ENCODE measurements around the gene CADPS2. TPM values are rescaled to one million over a fixed set of nuclear protein-coding genes. Genes with fewer than 3 reads are reported as not detected.

Gene CADPS2
- total RNA-seq, 3 donors from 2014 or later (not counting 1 experiment from before 2014, with no cell fraction given), result not detected

GRCh38 chr7:122507591-122507990 is 378.7 kb downstream of the CADPS2 start:
- TF ChIP-seq CTCF (IDR thresholded peaks at IDR 0.05), result no peak
- ATAC-seq, result no peak
- no peak for DNase-seq
- Histone ChIP-seq H3K9me3 (ENCODE audit: control insufficient read depth, insufficient read depth, low read length) (no peaks in the 10 kb centered on the region), H3K36me3 (ENCODE audit: control insufficient read depth, insufficient read depth, low read length) (no peaks in the 10 kb centered on the region), H3K4me1 (ENCODE audit: control insufficient read depth, insufficient read depth, low read length) (no peaks in the 10 kb centered on the region), H3K27ac (ENCODE audit: low read length) (no peak overlapping the region), H3K27me3 (ENCODE audit: control insufficient read depth, insufficient read depth, low read length) (no peaks in the 10 kb centered on the region), H3K4me3 (ENCODE audit: low read length) (no peak overlapping the region)
- H3K4me1 Mint-ChIP-seq, result no peaks in the 10 kb centered on the region
- H3K27me3 Mint-ChIP-seq (ENCODE audit: low read depth in 2 of 2), result no peaks in the 10 kb centered on the region
- no peak overlapping the region for H3K4me3 Mint-ChIP-seq
- H3K27ac Mint-ChIP-seq, result no peak overlapping the region
- WGBS (ENCODE audit: insufficient coverage), result 53% methylated on average over 2 of the region's 2 CpGs
- no peaks in the 10 kb centered on the region for H3K36me3 Mint-ChIP-seq
- intact Hi-C loops (cut with micrococcal nuclease), result no loop called here
- H3K9me3 Mint-ChIP-seq, result peaks cover 2 to 5% of the 10 kb centered on the region in 2 donors

DNA sequence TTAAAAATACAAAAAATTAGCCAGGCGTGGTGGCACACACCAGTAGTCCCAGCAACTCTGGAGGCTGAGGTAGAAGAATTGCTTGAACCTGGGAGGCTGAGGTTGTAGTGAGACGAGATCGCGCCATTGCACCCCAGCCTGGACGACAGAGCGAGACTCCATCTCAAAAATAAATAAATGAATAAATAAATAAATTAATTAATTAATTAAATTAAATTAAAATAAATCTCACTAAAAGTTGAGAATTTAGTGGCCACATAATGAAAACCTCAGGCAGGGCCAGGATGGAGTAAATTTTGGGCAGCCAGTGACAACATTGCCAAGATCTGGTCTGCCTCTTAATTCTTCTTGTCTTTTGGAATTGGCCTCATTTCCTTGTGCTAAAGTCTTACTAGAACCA is 394.3 kb downstream of the CADPS2 start:
- intact Hi-C loops (cut with micrococcal nuclease), result no loop called here

GRCh38 chr7:122488241-122488640 is 398.0 kb downstream of the CADPS2 start:
- Mint-ChIP-seq H3K27me3 (ENCODE audit: low read depth in 2 of 2) (no peaks in the 10 kb centered on the region), H3K9me3 (peaks cover 7 to 13% of the 10 kb centered on the region in 2 donors), H3K4me1 (no peaks in the 10 kb centered on the region), H3K4me3 (no peak overlapping the region), H3K36me3 (no peaks in the 10 kb centered on the region), H3K27ac (no peak overlapping the region)
- DNase-seq (no peak), ATAC-seq (no peak)
- intact Hi-C loops (cut with micrococcal nuclease), result no loop called here
- Histone ChIP-seq H3K4me3 (ENCODE audit: low read length) (no peak overlapping the region), H3K4me1 (ENCODE audit: control insufficient read depth, insufficient read depth, low read length) (no peaks in the 10 kb centered on the region), H3K27me3 (ENCODE audit: control insufficient read depth, insufficient read depth, low read length) (no peaks in the 10 kb centered on the region), H3K27ac (ENCODE audit: low read length) (no peak overlapping the region), H3K9me3 (ENCODE audit: control insufficient read depth, insufficient read depth, low read length) (no peaks in the 10 kb centered on the region), H3K36me3 (ENCODE audit: control insufficient read depth, insufficient read depth, low read length) (no peaks in the 10 kb centered on the region)
- WGBS (ENCODE audit: insufficient coverage), result 77% methylated on average over 3 of the region's 3 CpGs
- no peak for TF ChIP-seq CTCF (IDR thresholded peaks at IDR 0.05)

More for the DNA sequence above, 394.3 kb downstream of the CADPS2 start:
- Mint-ChIP-seq H3K4me1 (no peaks in the 10 kb centered on the region), H3K27ac (no peak overlapping the region), H3K36me3 (no peaks in the 10 kb centered on the region), H3K4me3 (no peak overlapping the region), H3K9me3 (peaks cover 4 to 6% of the 10 kb centered on the region in 2 donors), H3K27me3 (ENCODE audit: low read depth in 2 of 2) (no peaks in the 10 kb centered on the region)
- H3K4me1 ChIP-seq (ENCODE audit: control insufficient read depth, insufficient read depth, low read length), result no peaks in the 10 kb centered on the region
- DNase-seq, result no peak
- no peak overlapping the region for H3K4me3 ChIP-seq (ENCODE audit: low read length)
- no peak overlapping the region for H3K27ac ChIP-seq (ENCODE audit: low read length)
- TF ChIP-seq CTCF (IDR thresholded peaks at IDR 0.05), result no peak
- H3K27me3 ChIP-seq (ENCODE audit: control insufficient read depth, insufficient read depth, low read length), result no peaks in the 10 kb centered on the region
- no peaks in the 10 kb centered on the region for H3K36me3 ChIP-seq (ENCODE audit: control insufficient read depth, insufficient read depth, low read length)
- H3K9me3 ChIP-seq (ENCODE audit: control insufficient read depth, insufficient read depth, low read length), result no peaks in the 10 kb centered on the region
- 96% methylated on average over 2 of the region's 6 CpGs for WGBS (ENCODE audit: insufficient coverage)
- no peak for ATAC-seq

GRCh38 chr7:122487131-122487530 is 399.1 kb downstream of the CADPS2 start:
- H3K27me3 Mint-ChIP-seq (ENCODE audit: low read depth in 2 of 2), result no peaks in the 10 kb centered on the region
- DNase-seq (no peak), ATAC-seq (no peak)
- Histone ChIP-seq H3K4me1 (ENCODE audit: control insufficient read depth, insufficient read depth, low read length) (no peaks in the 10 kb centered on the region), H3K36me3 (ENCODE audit: control insufficient read depth, insufficient read depth, low read length) (no peaks in the 10 kb centered on the region), H3K4me3 (ENCODE audit: low read length) (no peak overlapping the region), H3K9me3 (ENCODE audit: control insufficient read depth, insufficient read depth, low read length) (no peaks in the 10 kb centered on the region), H3K27me3 (ENCODE audit: control insufficient read depth, insufficient read depth, low read length) (no peaks in the 10 kb centered on the region), H3K27ac (ENCODE audit: low read length) (no peak overlapping the region)
- 78% methylated on average over 5 of the region's 5 CpGs for WGBS (ENCODE audit: insufficient coverage)
- no peak overlapping the region for H3K4me3 Mint-ChIP-seq
- H3K9me3 Mint-ChIP-seq, result peaks cover 7 to 13% of the 10 kb centered on the region in 2 donors
- intact Hi-C loops (cut with micrococcal nuclease), result no loop called here
- H3K36me3 Mint-ChIP-seq, result no peaks in the 10 kb centered on the region
- H3K27ac Mint-ChIP-seq, result no peak overlapping the region
- TF ChIP-seq CTCF (IDR thresholded peaks at IDR 0.05), result no peak
- no peaks in the 10 kb centered on the region for H3K4me1 Mint-ChIP-seq
